22Rv1 (cell line): ENCODE data around the gene MAP3K21.

ENCODE experiments used
- ZFX ChIP-seq: fragments of 450-650 bp; IDR thresholded peaks from 2 replicates; pipeline ENCODE4 v1.6.1; 2017; ENCODE audit warnings: antibody characterized with exemption, borderline replicate concordance
- TF ChIP-seq, protein P1 (sequence below): fragments of 450-650 bp; IDR thresholded peaks from 2 replicates; pipeline ENCODE4 v1.5.1; 2017; ENCODE audit warnings: mild to moderate bottlenecking

DNA sequence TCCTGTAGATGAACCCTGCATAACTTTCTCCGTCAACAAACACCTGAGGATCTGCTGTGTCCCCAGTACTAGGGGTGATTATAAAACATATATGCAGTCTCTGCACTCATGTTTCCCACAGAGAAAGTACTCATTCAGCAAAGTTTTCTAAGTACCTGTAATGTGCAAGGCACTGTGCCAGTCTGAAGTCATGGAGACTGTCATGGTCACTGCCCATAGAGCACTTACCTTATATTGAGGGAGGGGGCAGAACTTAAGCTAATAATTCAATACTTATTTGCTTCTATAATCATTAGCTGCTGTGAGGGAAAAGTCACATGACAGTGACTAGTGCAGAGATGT is 41.2 kb downstream of the MAP3K21 start:
- TF ChIP-seq, protein P1, sequence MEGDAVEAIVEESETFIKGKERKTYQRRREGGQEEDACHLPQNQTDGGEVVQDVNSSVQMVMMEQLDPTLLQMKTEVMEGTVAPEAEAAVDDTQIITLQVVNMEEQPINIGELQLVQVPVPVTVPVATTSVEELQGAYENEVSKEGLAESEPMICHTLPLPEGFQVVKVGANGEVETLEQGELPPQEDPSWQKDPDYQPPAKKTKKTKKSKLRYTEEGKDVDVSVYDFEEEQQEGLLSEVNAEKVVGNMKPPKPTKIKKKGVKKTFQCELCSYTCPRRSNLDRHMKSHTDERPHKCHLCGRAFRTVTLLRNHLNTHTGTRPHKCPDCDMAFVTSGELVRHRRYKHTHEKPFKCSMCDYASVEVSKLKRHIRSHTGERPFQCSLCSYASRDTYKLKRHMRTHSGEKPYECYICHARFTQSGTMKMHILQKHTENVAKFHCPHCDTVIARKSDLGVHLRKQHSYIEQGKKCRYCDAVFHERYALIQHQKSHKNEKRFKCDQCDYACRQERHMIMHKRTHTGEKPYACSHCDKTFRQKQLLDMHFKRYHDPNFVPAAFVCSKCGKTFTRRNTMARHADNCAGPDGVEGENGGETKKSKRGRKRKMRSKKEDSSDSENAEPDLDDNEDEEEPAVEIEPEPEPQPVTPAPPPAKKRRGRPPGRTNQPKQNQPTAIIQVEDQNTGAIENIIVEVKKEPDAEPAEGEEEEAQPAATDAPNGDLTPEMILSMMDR: no peak
- no peak for TF ChIP-seq ZFX
